ENCODE measurements around the gene NPTX1.

DNA sequence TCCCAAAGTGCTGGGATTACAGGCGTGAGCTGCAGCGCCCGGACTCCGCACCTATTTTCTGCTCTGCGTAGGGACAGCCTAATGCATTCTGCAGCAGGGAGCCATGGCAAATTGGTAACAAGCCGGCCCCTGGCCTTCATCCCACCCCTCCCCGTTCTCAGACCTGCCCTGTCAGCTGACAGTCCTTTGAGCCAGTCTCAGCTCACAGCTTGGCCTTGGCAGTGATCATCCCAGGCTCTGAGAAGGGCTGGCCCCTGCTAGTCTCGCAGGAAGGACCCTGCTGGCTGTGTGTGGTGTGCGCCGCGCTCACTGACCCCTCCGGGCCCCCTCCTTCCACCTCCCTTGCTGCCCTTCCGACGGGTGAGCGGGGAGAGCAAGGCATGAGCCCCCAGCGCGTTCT, 10.3 kb upstream of the NPTX1 start:
- TF ChIP-seq, protein P1, sequence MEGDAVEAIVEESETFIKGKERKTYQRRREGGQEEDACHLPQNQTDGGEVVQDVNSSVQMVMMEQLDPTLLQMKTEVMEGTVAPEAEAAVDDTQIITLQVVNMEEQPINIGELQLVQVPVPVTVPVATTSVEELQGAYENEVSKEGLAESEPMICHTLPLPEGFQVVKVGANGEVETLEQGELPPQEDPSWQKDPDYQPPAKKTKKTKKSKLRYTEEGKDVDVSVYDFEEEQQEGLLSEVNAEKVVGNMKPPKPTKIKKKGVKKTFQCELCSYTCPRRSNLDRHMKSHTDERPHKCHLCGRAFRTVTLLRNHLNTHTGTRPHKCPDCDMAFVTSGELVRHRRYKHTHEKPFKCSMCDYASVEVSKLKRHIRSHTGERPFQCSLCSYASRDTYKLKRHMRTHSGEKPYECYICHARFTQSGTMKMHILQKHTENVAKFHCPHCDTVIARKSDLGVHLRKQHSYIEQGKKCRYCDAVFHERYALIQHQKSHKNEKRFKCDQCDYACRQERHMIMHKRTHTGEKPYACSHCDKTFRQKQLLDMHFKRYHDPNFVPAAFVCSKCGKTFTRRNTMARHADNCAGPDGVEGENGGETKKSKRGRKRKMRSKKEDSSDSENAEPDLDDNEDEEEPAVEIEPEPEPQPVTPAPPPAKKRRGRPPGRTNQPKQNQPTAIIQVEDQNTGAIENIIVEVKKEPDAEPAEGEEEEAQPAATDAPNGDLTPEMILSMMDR (IDR thresholded peaks at IDR 0.05; ENCODE audit: low read depth, low read length, missing input control) = no peak
- TF ChIP-seq ZBTB33 (IDR thresholded peaks at IDR 0.05) (no peak), MAX (IDR thresholded peaks at IDR 0.05) (no peak), SP1 (IDR thresholded peaks at IDR 0.05) (no peak), RAD21 (IDR thresholded peaks at IDR 0.05) (no peak), GABPA (IDR thresholded peaks at IDR 0.05 in 1 of 2, conservative IDR thresholded peaks at IDR 0.05 in 1 of 2) (no peak), ATF3 (IDR thresholded peaks at IDR 0.05) (no peak)
- TF ChIP-seq, protein P2, sequence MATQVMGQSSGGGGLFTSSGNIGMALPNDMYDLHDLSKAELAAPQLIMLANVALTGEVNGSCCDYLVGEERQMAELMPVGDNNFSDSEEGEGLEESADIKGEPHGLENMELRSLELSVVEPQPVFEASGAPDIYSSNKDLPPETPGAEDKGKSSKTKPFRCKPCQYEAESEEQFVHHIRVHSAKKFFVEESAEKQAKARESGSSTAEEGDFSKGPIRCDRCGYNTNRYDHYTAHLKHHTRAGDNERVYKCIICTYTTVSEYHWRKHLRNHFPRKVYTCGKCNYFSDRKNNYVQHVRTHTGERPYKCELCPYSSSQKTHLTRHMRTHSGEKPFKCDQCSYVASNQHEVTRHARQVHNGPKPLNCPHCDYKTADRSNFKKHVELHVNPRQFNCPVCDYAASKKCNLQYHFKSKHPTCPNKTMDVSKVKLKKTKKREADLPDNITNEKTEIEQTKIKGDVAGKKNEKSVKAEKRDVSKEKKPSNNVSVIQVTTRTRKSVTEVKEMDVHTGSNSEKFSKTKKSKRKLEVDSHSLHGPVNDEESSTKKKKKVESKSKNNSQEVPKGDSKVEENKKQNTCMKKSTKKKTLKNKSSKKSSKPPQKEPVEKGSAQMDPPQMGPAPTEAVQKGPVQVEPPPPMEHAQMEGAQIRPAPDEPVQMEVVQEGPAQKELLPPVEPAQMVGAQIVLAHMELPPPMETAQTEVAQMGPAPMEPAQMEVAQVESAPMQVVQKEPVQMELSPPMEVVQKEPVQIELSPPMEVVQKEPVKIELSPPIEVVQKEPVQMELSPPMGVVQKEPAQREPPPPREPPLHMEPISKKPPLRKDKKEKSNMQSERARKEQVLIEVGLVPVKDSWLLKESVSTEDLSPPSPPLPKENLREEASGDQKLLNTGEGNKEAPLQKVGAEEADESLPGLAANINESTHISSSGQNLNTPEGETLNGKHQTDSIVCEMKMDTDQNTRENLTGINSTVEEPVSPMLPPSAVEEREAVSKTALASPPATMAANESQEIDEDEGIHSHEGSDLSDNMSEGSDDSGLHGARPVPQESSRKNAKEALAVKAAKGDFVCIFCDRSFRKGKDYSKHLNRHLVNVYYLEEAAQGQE (IDR thresholded peaks at IDR 0.05) = no peak
